Esophagus squamous epithelium (tissue), 4 donors: ENCODE data around the gene PRKRIP1.

Source experiments
- POLR2A ChIP-seq, 4 donors: fragments of 450-650 bp; IDR thresholded peaks; one replicate each; pipeline ENCODE4 v1.6.1; 2017; ENCODE audit warnings: antibody characterized with exemption in 4 of 4, mild to moderate bottlenecking in 4 of 4, moderate library complexity in 3 of 4
- TF ChIP-seq, protein P1 (sequence below), 6 experiments: fragments of 450-650 bp in 4 of 6; fragments of 200-600 bp in 2 of 6; sonication (generic) in 2 of 6; IDR thresholded peaks; one replicate each; pipeline ENCODE4 v1.5.1; 2016 to 2019; ENCODE audit warnings: antibody characterized with exemption in 6 of 6, mild to moderate bottlenecking in 4 of 6, moderate library complexity in 4 of 6

DNA sequence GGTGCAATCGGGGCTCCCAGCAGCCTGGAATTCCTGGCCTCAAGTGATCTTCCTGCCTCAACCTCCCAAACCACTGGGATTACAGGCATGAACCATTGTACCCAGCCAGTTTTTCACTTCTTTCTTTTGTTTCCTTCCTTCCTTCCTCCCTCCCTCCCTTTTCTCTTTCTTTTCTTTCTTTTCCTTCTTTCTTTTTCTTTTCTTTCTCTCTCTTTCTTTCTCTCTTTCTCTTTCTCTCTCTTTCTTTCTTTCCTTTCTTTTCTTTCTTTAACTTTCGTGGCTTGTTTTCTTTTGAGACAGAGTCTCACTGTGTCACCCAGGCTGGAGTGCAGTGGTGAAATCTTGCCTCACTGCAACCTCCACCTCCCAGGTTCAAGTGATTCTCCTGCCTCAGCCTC lies 49.5 kb downstream of the PRKRIP1 start:
- TF ChIP-seq, protein P1, sequence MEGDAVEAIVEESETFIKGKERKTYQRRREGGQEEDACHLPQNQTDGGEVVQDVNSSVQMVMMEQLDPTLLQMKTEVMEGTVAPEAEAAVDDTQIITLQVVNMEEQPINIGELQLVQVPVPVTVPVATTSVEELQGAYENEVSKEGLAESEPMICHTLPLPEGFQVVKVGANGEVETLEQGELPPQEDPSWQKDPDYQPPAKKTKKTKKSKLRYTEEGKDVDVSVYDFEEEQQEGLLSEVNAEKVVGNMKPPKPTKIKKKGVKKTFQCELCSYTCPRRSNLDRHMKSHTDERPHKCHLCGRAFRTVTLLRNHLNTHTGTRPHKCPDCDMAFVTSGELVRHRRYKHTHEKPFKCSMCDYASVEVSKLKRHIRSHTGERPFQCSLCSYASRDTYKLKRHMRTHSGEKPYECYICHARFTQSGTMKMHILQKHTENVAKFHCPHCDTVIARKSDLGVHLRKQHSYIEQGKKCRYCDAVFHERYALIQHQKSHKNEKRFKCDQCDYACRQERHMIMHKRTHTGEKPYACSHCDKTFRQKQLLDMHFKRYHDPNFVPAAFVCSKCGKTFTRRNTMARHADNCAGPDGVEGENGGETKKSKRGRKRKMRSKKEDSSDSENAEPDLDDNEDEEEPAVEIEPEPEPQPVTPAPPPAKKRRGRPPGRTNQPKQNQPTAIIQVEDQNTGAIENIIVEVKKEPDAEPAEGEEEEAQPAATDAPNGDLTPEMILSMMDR (IDR thresholded peaks at IDR 0.05) = no peak
- no peak for TF ChIP-seq POLR2A (IDR thresholded peaks at IDR 0.05)
